ENCODE measurements around the gene RAPGEF1.

Gene RAPGEF1

DNA sequence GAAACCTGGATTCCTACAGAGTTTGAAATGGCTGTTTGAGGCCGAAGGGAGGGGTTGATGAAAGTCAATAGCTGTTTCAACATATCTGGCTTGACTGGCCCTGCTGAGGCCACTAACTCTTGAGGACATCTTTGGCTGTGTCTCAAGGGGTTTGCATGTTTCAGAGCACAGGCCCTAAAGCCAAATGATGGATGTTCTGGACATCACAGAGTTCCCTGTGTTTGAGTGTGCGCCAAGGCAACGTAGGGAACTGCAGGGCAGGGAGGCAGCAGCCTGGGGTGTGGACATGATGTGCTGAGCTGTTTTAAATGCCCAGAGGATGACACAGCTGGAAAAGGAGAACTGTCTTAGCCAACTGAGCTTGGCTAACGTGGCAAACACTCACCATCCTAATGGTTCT lies 89.6 kb downstream of the RAPGEF1 start:
- DNase-seq (ENCODE audit: low read depth): no peak

- DNase-seq (ENCODE audit: low read depth): no peak
These were observed 90.2 kb downstream of the RAPGEF1 start for GRCh38 chr9:131649646-131650045.

DNA sequence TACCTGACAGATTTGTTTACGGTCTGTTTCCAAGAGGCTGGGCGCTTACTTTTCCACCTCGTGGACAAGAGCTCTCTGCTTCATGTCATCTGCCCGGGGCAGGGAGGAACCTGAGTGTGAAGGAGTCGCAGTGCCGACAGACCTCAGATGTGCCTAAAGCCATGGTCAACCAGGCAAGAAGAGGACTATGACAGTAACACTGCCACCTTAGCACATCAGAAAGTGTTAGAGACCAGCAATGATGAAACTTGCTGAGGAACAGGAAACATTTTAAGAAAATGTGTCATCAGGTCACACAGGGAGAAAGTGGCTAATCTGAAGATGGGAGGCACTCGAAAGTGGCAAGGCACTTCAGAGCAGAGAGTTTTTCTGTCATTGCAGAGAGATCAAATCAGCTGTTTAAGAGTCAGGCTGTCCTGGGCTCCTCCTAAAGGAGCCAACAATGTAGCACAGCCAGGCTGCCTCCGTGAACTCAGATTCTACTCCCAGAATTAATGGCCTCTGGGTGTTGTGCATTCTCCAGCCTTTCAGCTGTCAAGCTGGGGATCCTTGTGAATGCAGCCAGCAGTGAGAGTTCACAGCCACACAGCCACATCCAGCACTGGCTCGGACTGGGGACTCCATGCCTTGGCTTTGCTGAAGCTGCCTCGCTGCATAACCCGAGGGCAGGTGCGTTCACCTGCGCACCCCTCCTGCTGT lies 94.6 kb downstream of the RAPGEF1 start:
- DNase-seq (ENCODE audit: low read depth): no peak

GRCh38 chr9:131642496-131643083 lies 97.3 kb downstream of the RAPGEF1 start:
- no peak for DNase-seq (ENCODE audit: low read depth)

- DNase-seq (ENCODE audit: low read depth): no peak
These were observed 98.0 kb downstream of the RAPGEF1 start for GRCh38 chr9:131641618-131642495.

DNA sequence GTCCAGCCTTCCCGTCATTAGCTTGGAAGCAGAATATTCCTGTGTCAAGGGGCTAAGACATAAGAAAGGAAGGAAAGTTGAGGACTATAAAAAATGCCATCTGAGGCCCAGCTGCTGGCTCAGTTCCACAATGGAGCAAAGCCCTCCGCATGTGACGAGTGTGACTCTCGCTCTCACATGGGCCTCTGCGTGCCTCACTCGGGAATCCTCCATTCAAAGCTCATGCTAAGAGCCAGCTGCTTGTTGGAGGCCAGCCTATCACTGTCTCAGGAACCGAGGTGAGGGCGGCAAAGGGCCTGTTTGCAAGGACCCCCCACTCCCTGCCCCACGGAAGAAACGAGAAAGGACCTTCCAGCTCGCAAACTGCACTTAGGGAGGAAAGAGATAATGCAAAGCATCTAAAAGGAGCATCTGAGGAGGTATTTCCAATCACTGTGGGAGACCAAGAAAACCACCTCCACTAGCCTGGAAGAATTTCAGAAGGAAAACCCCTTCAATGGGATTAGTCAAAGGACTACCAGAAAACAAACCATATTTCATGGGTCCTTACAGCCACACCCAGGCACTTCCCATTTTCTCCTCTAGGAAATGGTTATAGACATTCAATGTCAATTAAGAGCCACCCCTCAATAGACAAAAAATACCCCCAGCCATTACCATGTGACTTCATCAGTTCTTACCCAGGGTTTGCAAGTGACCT lies 99.3 kb downstream of the RAPGEF1 start:
- no peak for DNase-seq (ENCODE audit: low read depth)

- no peak for DNase-seq (ENCODE audit: low read depth)
These were observed 100.0 kb downstream of the RAPGEF1 start for GRCh38 chr9:131639769-131640437.

DNA sequence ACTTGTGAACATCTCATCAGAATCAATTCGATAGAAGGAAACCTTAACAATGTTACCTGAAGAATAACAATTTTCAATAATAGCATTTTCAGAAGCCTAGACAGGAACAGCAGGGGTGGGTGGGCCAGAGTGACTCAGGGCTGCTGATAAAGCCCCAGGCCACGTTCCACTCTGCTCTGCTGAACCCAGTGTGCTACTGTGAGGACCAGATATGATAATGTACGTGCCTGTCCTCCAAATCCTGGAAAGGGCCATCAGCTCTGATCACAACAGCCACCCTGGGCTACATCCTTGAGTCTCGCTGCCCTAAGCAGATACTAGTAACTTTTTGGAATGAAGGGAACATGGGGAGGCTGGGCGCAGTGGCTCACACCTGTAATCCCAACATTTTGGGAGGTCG lies 103.3 kb downstream of the RAPGEF1 start:
- no peak for DNase-seq (ENCODE audit: low read depth)

- DNase-seq (ENCODE audit: low read depth): no peak
These were observed 104.0 kb downstream of the RAPGEF1 start for GRCh38 chr9:131635892-131636291.

- DNase-seq (ENCODE audit: low read depth): peak; percentile 66
These were observed 104.6 kb downstream of the RAPGEF1 start for GRCh38 chr9:131635285-131635684.

DNA sequence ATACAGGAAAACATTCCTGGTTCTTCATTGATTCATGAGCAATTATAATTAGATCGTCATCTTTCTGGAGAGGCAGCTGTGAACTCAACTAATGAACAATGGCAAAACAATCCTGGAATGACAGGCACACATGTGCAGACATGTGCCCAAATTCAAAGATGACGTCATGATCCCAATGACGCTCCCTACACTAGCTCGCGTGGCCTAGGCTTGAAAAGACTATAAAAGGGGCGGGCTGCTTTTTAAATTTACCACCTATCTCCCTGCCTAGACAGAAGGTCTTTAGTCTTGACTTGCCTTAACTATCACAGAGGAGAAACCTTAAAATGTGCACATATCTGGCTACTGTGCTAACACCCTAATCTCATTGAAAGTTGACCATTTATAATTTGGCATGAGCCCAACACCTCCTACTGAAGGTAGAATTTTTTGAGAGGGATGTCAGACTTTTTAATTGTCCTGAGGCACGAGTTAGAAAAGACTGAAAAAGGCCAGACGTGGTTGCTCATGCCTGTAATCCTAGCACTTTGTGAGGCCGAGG lies 106.3 kb downstream of the RAPGEF1 start:
- DNase-seq (ENCODE audit: low read depth): no peak

- no peak for DNase-seq (ENCODE audit: low read depth)
These were observed 108.6 kb downstream of the RAPGEF1 start for GRCh38 chr9:131631306-131631705.

DNA sequence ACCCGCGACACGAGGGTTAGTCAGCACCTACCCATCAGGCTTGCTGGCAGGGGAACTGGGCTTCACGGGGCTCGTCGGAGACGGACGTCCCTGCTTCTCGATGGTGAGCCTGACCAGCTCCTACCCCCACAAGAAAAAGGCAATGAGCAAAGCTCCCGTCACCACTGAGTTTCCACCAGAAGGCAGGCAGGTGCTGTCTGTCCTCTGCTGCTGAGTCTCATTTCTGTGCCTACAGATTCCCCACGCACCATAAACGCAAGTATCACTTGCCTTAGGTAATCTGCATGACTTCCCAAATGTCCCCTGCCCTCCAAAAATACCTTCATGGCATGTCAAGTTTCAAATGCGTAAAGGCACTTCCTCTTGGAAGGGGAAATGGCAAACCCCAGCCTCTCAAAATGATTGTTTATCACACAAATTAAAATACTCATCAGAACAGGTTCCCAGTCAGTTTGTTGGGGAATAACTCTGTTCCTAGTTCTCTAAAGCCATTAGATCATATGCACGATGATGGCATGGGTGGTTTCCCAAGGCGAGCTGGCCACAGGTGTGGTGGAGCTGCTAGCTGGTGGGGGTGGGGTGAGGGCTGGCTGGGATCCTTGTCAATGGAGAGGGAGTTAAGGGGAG lies 109.6 kb downstream of the RAPGEF1 start:
- DNase-seq (ENCODE audit: low read depth): no peak

- DNase-seq (ENCODE audit: low read depth): no peak
These were observed 110.1 kb downstream of the RAPGEF1 start for GRCh38 chr9:131629825-131630204.

DNA sequence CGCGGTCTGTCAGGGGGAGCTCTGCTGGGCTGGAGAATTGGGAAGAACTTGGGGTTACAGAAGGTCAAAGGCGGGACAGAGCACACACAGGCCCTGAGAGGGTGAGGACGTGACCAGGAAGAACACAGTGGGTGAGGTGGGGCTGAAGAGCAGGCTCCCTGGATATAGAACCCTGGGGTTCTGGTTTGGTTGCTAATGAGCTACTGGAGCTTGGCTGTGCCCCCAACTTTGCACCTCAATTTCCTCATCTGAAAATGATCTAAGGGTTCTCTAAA lies 110.7 kb downstream of the RAPGEF1 start:
- DNase-seq (ENCODE audit: low read depth): no peak

DNA sequence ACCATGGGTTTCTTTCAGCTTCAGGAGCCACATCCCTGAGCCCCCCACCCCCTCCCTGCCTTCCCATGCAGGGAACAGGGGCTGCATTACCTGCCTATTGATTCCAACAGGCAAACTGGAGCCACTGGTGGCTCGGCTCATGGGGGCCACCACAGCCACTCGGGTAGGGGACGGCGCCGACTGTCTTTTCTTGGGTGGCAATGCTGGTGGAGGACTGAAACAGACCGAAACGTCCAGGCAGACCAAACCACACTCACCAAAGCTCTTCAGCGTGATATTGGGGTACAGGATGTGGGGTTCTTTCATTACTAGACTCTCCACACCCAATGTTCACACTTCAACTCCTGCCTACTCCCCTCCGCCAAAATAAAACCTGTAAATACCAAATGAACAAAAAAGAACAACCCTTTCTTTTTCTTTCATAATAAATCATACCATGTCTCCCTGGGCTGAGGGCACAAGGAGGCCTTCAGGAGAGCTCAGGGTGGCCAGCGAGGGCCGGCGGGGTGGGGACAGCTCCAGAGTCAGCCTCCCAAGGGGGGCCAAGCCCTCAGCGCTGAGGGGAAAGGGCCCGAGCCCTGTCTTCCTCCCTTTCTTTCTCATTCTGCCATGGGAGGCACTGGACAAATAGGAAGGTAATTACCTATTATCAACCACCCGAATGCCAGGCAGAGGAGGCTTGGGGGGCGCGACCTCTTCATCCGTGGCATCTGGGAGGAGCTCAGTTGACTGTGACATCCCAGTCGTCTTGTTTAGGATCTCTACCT lies 111.2 kb downstream of the RAPGEF1 start:
- no peak for DNase-seq (ENCODE audit: low read depth)

- DNase-seq (ENCODE audit: low read depth): peak; percentile 45
These were observed 112.0 kb downstream of the RAPGEF1 start for GRCh38 chr9:131627648-131628458.

GRCh38 chr9:131627326-131627647 lies 112.6 kb downstream of the RAPGEF1 start:
- no peak for DNase-seq (ENCODE audit: low read depth)

- no peak for DNase-seq (ENCODE audit: low read depth)
These were observed 113.8 kb downstream of the RAPGEF1 start for GRCh38 chr9:131625790-131626670.

Measured in T follicular helper cell (primary cell).